ENCODE data around the gene MCM3AP.

GRCh38 chr21:46284077-46284644 lies 1.2 kb downstream of the MCM3AP start:
- no peak for TF ChIP-seq EZH2 (IDR thresholded peaks at IDR 0.05; ENCODE audit: insufficient read depth, poor library complexity, severe bottlenecking)
- no peak for TF ChIP-seq EZH2phosphoT487 (IDR thresholded peaks at IDR 0.05; ENCODE audit: insufficient read depth, low read depth)
